Pancreas (tissue), 10 donors: ENCODE measurements around the gene RHEX. TPM values are rescaled to one million over a fixed set of nuclear protein-coding genes. Genes with fewer than 3 reads are reported as not detected.

Source experiments
- ATAC-seq, 4 donors: fragments of 200-7000 bp; cut with Tn5 transposase; one replicate each; pipeline versions ENCODE4 v1.8.0 to v1.9.1; 2020; ENCODE audit warnings: mild to moderate bottlenecking in 4 of 4, moderate library complexity in 4 of 4
- DNase-seq, 6 donors: peaks; one replicate each; pipeline ENCODE4 v3.0.0-alpha.2; 2020
- FAIRE-seq: peaks from 2 replicates; lab custom pipeline; 2012; peaks lifted over from hg19 to GRCh38; lab: Jason Lieb, UNC
- H3K27ac ChIP-seq, 4 donors: fragments of 200-600 bp; sonication (generic); 1 replicate in 3 of 4; 2 replicates in 1 of 4; pipeline versions ENCODE4 v1.5.0 to v1.8.0; 2020
- H3K27me3 ChIP-seq, 4 donors: fragments of 200-600 bp; one replicate each; pipeline ENCODE4 v1.8.0; 2021
- H3K36me3 ChIP-seq, 3 donors: fragments of 200-600 bp; sonication (generic) in 1 of 3; one replicate each; pipeline versions ENCODE4 v1.5.0 to v1.8.0; 2020 to 2021
- H3K4me1 ChIP-seq, 3 donors: fragments of 200-600 bp; one replicate each; pipeline ENCODE4 v1.8.0; 2021
- H3K4me3 ChIP-seq, 4 donors: fragments of 200-600 bp; sonication (generic) in 2 of 4; one replicate each; pipeline versions ENCODE4 v1.5.0 to v1.8.0; 2020 to 2021
- H3K9me3 ChIP-seq, 4 donors: fragments of 200-600 bp; one replicate each; pipeline ENCODE4 v1.8.0; 2021
- CTCF ChIP-seq, 4 donors: fragments of 200-600 bp; sonication (generic) in 3 of 4; IDR thresholded peaks; one replicate each; pipeline versions ENCODE4 v1.5.0 to v1.8.0; 2021; ENCODE audit warnings: antibody characterized with exemption in 4 of 4
- WGBS, 2 donors: extraction: QIAGEN DNeasy Blood & Tissue Kit; methylation state at CpG; one replicate each; pipeline ENCODE4 v1.1.7; 2013; 5-methylcytosine and 5-hydroxymethylcytosine counted together
- intact Hi-C, 3 donors: fragments of 100-400 bp; cut with DNase I; formaldehyde crosslinking; loops; one replicate each; pipeline versions ENCODE4 v1.11.1 to v1.14.2; 2022
- polyA plus RNA-seq, 2 donors: library from polyadenylated mRNA; stranded (reverse); fragments of 200-250 nt; gene quantifications; one replicate each; pipeline ENCODE4 v1.2.3, GENCODE V29; 2013
- total RNA-seq, 6 donors: library from RNA; stranded (reverse); fragmentation: NEBNext Ultra II Directional in 4 of 6; extraction: Animal tissue kit (Norgen Biotek cat#: 25700) in 4 of 6; gene quantifications; one replicate each; pipeline versions ENCODE4 v1.2.1 to v1.2.4, GENCODE V29; 2021 to 2023
- donor health status: healthy with polysubstance abuse.
- donor health status: DM: no; HTN: no; CAD: no; lungs with moderate emphysema.
- donor health status: DM: no; HTN: no; CAD: no.
- donor health status: control.
- donor health status: control.
- donor health status: Bipolar disorder and iron deficiency.
- donor health status: DM: yes; HTN: yes; CAD: no.
- donor health status: DM: no; HTN: no; CAD: no.
- donor health status: DM: no; HTN: no; CAD: no.
- donor health status: DM: yes; HTN: yes; CAD: no.

Gene RHEX
- total and polyA plus RNA-seq, 8 donors, result 0.35 to 2.3 (median 0.66) TPM

GRCh38 chr1:206013026-206013795 is 39.8 kb upstream of the RHEX start:
- Histone ChIP-seq H3K27me3 (no peaks in the 10 kb centered on the region), H3K27ac (no peak overlapping the region), H3K36me3 (no peaks in the 10 kb centered on the region), H3K9me3 (no peaks in the 10 kb centered on the region), H3K4me1 (no peaks in the 10 kb centered on the region), H3K4me3 (no peak overlapping the region)
- intact Hi-C loops, result no loop called here
- FAIRE-seq (no peak), ATAC-seq (no peak), DNase-seq (no peak)
- no peak for TF ChIP-seq CTCF (IDR thresholded peaks at IDR 0.05)
- WGBS, 2 donors, result 85 to 90% methylated on average over 6 of the region's 6 CpGs

- intact Hi-C loops, result no loop called here
- Histone ChIP-seq H3K4me1 (no peaks in the 10 kb centered on the region), H3K9me3 (no peaks in the 10 kb centered on the region), H3K36me3 (no peaks in the 10 kb centered on the region), H3K27ac (no peak overlapping the region), H3K27me3 (no peaks in the 10 kb centered on the region), H3K4me3 (no peak overlapping the region)
- ATAC-seq, result no peak
- 78 to 81% methylated on average over 5 of the region's 5 CpGs for WGBS, 2 donors
- no peak for FAIRE-seq
- DNase-seq, result no peak
- TF ChIP-seq CTCF (IDR thresholded peaks at IDR 0.05), result no peak
Measured at GRCh38 chr1:206014601-206015000, 38.4 kb upstream of the RHEX start.

- H3K36me3 ChIP-seq, result no peaks in the 10 kb centered on the region
- ATAC-seq (no peak), DNase-seq (no peak), FAIRE-seq (no peak)
- 69 to 81% methylated on average over 1 of the region's 1 CpG for WGBS, 2 donors
- intact Hi-C loops, result no loop called here
- H3K4me1 ChIP-seq, result no peaks in the 10 kb centered on the region
- no peak for TF ChIP-seq CTCF (IDR thresholded peaks at IDR 0.05)
- no peak overlapping the region for H3K4me3 ChIP-seq
- no peak overlapping the region for H3K27ac ChIP-seq
- no peaks in the 10 kb centered on the region for H3K27me3 ChIP-seq
- no peaks in the 10 kb centered on the region for H3K9me3 ChIP-seq
Measured at GRCh38 chr1:206015071-206015470, 37.9 kb upstream of the RHEX start.

- intact Hi-C loops, result no loop called here
- no peaks in the 10 kb centered on the region for H3K9me3 ChIP-seq
- 84 to 89% methylated on average over 4 of the region's 4 CpGs for WGBS, 2 donors
- no peaks in the 10 kb centered on the region for H3K36me3 ChIP-seq
- H3K4me1 ChIP-seq, result no peaks in the 10 kb centered on the region
- TF ChIP-seq CTCF (IDR thresholded peaks at IDR 0.05), result no peak
- H3K27ac ChIP-seq, result no peak overlapping the region
- no peak for FAIRE-seq
- H3K27me3 ChIP-seq, result no peaks in the 10 kb centered on the region
- H3K4me3 ChIP-seq, result no peak overlapping the region
- ATAC-seq, result no peak
- no peak for DNase-seq
Measured at GRCh38 chr1:206020393-206021007, 32.5 kb upstream of the RHEX start.
